ENCODE data around the gene RUNX3.

Gene RUNX3

GRCh38 chr1:24963099-24963872 lies 33.2 kb upstream of the RUNX3 start:
- no peak for DNase-seq

- no peak for DNase-seq
Observed at GRCh38 chr1:24961961-24962861, 32.1 kb upstream of the RUNX3 start.

- DNase-seq, result no peak
Observed at GRCh38 chr1:24961334-24961733, 31.3 kb upstream of the RUNX3 start.

GRCh38 chr1:24960071-24960801 lies 30.2 kb upstream of the RUNX3 start:
- no peak for DNase-seq

GRCh38 chr1:24959623-24959975 lies 29.5 kb upstream of the RUNX3 start:
- no peak for DNase-seq

GRCh38 chr1:24958766-24959622 lies 28.9 kb upstream of the RUNX3 start:
- no peak for DNase-seq

- DNase-seq, result no peak
Observed at GRCh38 chr1:24957808-24958752, 28.0 kb upstream of the RUNX3 start.

- DNase-seq, result no peak
Observed at GRCh38 chr1:24957016-24957807, 27.1 kb upstream of the RUNX3 start.

GRCh38 chr1:24955779-24956365 lies 25.8 kb upstream of the RUNX3 start:
- no peak for DNase-seq

- DNase-seq, result peak; percentile 59
Observed at GRCh38 chr1:24955161-24955560, 25.1 kb upstream of the RUNX3 start.

- DNase-seq, result no peak
Observed at GRCh38 chr1:24954631-24955030, 24.6 kb upstream of the RUNX3 start.

- no peak for DNase-seq
Observed at GRCh38 chr1:24954022-24954421, 23.9 kb upstream of the RUNX3 start.

- DNase-seq, result no peak
Observed at GRCh38 chr1:24952413-24952841, 22.4 kb upstream of the RUNX3 start.

- DNase-seq, result no peak
Observed at GRCh38 chr1:24951810-24952412, 21.8 kb upstream of the RUNX3 start.

- DNase-seq, result no peak
Observed at GRCh38 chr1:24951337-24951736, 21.3 kb upstream of the RUNX3 start.

- DNase-seq, result peak; percentile 61
Observed at GRCh38 chr1:24949331-24949881, 19.3 kb upstream of the RUNX3 start.

GRCh38 chr1:24948079-24948827 lies 18.2 kb upstream of the RUNX3 start:
- DNase-seq, result no peak

All from fibroblast of skin of abdomen (primary cell).